ENCODE measurements around the gene APH1A.

DNA sequence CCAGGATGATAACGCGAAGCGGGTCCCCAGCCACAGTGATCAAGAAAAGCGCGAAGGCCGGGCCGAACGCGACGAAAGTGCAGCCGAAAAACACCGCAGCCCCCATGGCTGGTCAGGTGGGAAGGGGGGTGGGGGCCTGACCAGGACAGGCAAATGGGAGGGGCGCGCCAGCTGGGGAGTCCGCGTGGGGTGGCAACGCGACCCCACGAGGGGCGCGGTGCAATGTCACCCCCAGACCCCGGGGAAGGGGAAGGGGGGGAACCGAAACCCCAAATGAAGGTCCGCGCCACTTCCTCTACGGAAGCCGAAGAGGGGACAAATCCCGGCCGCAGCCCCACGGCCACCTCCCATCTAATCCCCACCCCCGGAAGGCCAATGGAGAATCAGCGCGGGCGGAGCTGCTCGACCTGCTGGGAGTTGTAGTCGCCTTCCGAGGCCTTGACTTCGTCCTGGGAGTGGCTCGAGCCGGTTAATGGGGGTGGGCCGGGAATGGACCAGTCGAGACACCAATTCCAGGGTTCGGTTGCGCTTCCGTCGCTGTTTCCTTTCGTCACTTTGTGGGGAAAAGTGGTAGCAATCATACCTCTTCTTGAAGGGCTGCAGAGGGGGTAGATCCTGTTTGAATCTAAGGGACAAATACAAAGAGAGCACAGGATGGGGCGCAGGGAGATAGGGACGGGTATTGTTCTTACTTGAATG lies at the start of gene APH1A:
- no peak for TF ChIP-seq ZNF224 (CRISPR knock-in tag; IDR thresholded peaks at IDR 0.05)
- TF ChIP-seq EP300 (IDR thresholded peaks at IDR 0.05; ENCODE audit: low read length), result no peak
- no peak for TF ChIP-seq GTF2F1 (IDR thresholded peaks at IDR 0.05; ENCODE audit: low read depth, low read length)
- peak; percentile 72 for TF ChIP-seq POLR2A (conservative IDR thresholded peaks at IDR 0.05)
- peak; percentile 93 for TF ChIP-seq ELF1 (tag; IDR thresholded peaks at IDR 0.05)
- TF ChIP-seq SMAD3 (CRISPR knock-in tag; conservative IDR thresholded peaks at IDR 0.05), result no peak
- TF ChIP-seq E4F1 (CRISPR knock-in tag; IDR thresholded peaks at IDR 0.05; ENCODE audit: borderline replicate concordance), result no peak
- peak; percentile 75 for TF ChIP-seq JUND (IDR thresholded peaks at IDR 0.05; ENCODE audit: borderline replicate concordance, low read depth, low read length)
- TF ChIP-seq JUND (tag; IDR thresholded peaks at IDR 0.05; ENCODE audit: borderline replicate concordance, low read depth, low read length), result peak; percentile 38; the same call in 1 of the 3 replicates
- TF ChIP-seq FOXK1 (CRISPR knock-in tag; IDR thresholded peaks at IDR 0.05; ENCODE audit: borderline replicate concordance), result no peak

All from K562 (cell line).